CD4-positive, alpha-beta memory T cell (primary cell): Measurements from ENCODE around the gene VARS2. TPM values are rescaled to one million over a fixed set of nuclear protein-coding genes. Genes with fewer than 3 reads are reported as not detected.

Experiments
- CTCF ChIA-PET: fragments of 350-600 bp; sonication (Branson Sonifier 250); formaldehyde crosslinking; loops from one replicate; lab custom pipeline; 2021; ENCODE audit warnings: inconsistent platforms; ENCODE audit not compliant: partially characterized antibody; lab: Charles Lee
- POLR2A ChIA-PET: fragments of 350-600 bp; sonication (Branson Sonifier 250); formaldehyde crosslinking; loops from one replicate; lab custom pipeline; 2021; ENCODE audit not compliant: partially characterized antibody; lab: Charles Lee
- DNase-seq, 5 donors: peaks; one replicate each; pipeline versions ENCODE4 v3.0.0 to v3.0.0-alpha.2; 2020 to 2022; ENCODE audit warnings: mixed read lengths in 1 of 5
- H3K27ac ChIP-seq: one replicate; pipeline ENCODE4 v1.7.0; 2013; ENCODE audit warnings: low read depth, low read length
- H3K27me3 ChIP-seq: 2 replicates; pipeline ENCODE4 v1.7.0; 2013; ENCODE audit warnings: mild to moderate bottlenecking, low read length, moderate library complexity; ENCODE audit not compliant: insufficient read depth
- H3K36me3 ChIP-seq: 2 replicates; pipeline ENCODE4 v1.7.0; 2013; ENCODE audit warnings: mild to moderate bottlenecking, low read length, moderate library complexity; ENCODE audit not compliant: insufficient read depth
- H3K4me1 ChIP-seq: 2 replicates; pipeline ENCODE4 v1.7.0; 2013; ENCODE audit warnings: mild to moderate bottlenecking, low read length, moderate library complexity; ENCODE audit not compliant: insufficient read depth
- H3K4me3 ChIP-seq, 2 donors: one replicate each; pipeline ENCODE4 v1.7.0; 2013; ENCODE audit warnings: low read length in 2 of 2, mild to moderate bottlenecking in 1 of 2
- H3K9me3 ChIP-seq, 2 donors: one replicate each; pipeline ENCODE4 v1.7.0; 2013; ENCODE audit warnings: low read length in 2 of 2, control low read depth in 1 of 2; ENCODE audit not compliant: control insufficient read depth in 1 of 2
- H3K27ac Mint-ChIP-seq, 7 donors: one replicate each; pipeline ENCODE4 v1.8.0; 2020 to 2021; ENCODE audit warnings: mixed read lengths in 7 of 7, mild to moderate bottlenecking in 6 of 7, inconsistent platforms in 3 of 7, moderate library complexity in 3 of 7
- H3K27me3 Mint-ChIP-seq, 2 donors: one replicate each; pipeline ENCODE4 v1.8.0; 2020 to 2021; ENCODE audit warnings: mixed read lengths in 2 of 2
- H3K36me3 Mint-ChIP-seq, 2 donors: one replicate each; pipeline ENCODE4 v1.8.0; 2020 to 2021; ENCODE audit warnings: mixed read lengths in 2 of 2, inconsistent platforms in 1 of 2, mild to moderate bottlenecking in 1 of 2
- H3K4me1 Mint-ChIP-seq, 4 donors: one replicate each; pipeline ENCODE4 v1.8.0; 2020 to 2021; ENCODE audit warnings: mixed read lengths in 4 of 4, mild to moderate bottlenecking in 1 of 4
- H3K4me3 Mint-ChIP-seq, 8 donors: one replicate each; pipeline ENCODE4 v1.8.0; 2020 to 2021; ENCODE audit warnings: mixed read lengths in 8 of 8, mild to moderate bottlenecking in 7 of 8, moderate library complexity in 6 of 8, inconsistent platforms in 3 of 8
- H3K9me3 Mint-ChIP-seq, 8 donors: one replicate each; pipeline ENCODE4 v1.8.0; 2020 to 2021; ENCODE audit warnings: mixed read lengths in 8 of 8, mild to moderate bottlenecking in 5 of 8, inconsistent platforms in 3 of 8, moderate library complexity in 1 of 8
- intact Hi-C: fragments of 100-400 bp; cut with micrococcal nuclease; formaldehyde crosslinking; loops from one replicate; pipeline ENCODE4 v1.15.1; 2023
- polyA plus RNA-seq, 2 donors: library from polyadenylated mRNA; unstranded; fragments of 300-500 nt; fragmentation: Illumina TruSeq; gene quantifications; one replicate each; pipeline ENCODE4 v1.2.3, GENCODE V29; 2021
- total RNA-seq, 2 experiments: library from RNA; stranded (reverse); gene quantifications; one replicate each; pipeline ENCODE4 v1.2.3, GENCODE V29; 2021

VARS2 gene
- total and polyA plus RNA-seq, 4 experiments from 2014 or later: 16.3 to 37.8 (median 26.0) TPM

GRCh38 chr6:30888816-30889495 is 25.1 kb upstream of the VARS2 start:
- Mint-ChIP-seq H3K9me3 (no peaks in the 10 kb centered on the region), H3K36me3 (peaks cover 0 to 14% of the 10 kb centered on the region in 2 donors), H3K27ac (no peak overlapping the region), H3K27me3 (no peaks in the 10 kb centered on the region), H3K4me1 (peaks cover 12 to 23% (median 19%) of the 10 kb centered on the region in 4 donors), H3K4me3 (no peak overlapping the region)
- no peaks in the 10 kb centered on the region for H3K27me3 ChIP-seq
- H3K4me1 ChIP-seq: peaks cover 19% of the 10 kb centered on the region
- ChIA-PET POLR2A (interaction anchor here (1.2 kb wide), 1 partner anchor 145 kb away, joined by 4 read pairs; the partner anchor contains the start of gene IER3), CTCF (interaction anchor here (0.8 to 2.0 kb wide), 4 partner anchors 12 to 68 kb away, joined by 3 to 6 read pairs (median 4); no protein-coding TSS in a partner anchor)
- H3K27ac ChIP-seq: no peak overlapping the region
- no peak overlapping the region for H3K4me3 ChIP-seq
- intact Hi-C loops: no loop called here
- H3K9me3 ChIP-seq: no peaks in the 10 kb centered on the region
- no peak for DNase-seq
- no peaks in the 10 kb centered on the region for H3K36me3 ChIP-seq

GRCh38 chr6:30889496-30889885 is 24.5 kb upstream of the VARS2 start:
- H3K4me3 ChIP-seq: no peak overlapping the region
- ChIA-PET CTCF (interaction anchor here (0.9 to 2.0 kb wide), 4 partner anchors 12 to 69 kb away, joined by 3 to 6 read pairs (median 4); no protein-coding TSS in a partner anchor), POLR2A (no interaction called here)
- no peak overlapping the region for H3K4me3 Mint-ChIP-seq
- peaks cover under 1 to 14% of the 10 kb centered on the region in 2 donors for H3K36me3 Mint-ChIP-seq
- no peaks in the 10 kb centered on the region for H3K36me3 ChIP-seq
- peaks cover 19% of the 10 kb centered on the region for H3K4me1 ChIP-seq
- H3K27ac ChIP-seq: no peak overlapping the region
- intact Hi-C loops: no loop called here
- H3K27me3 ChIP-seq: no peaks in the 10 kb centered on the region
- peak overlapping the region in 1 of 7 donors; percentile 37 for H3K27ac Mint-ChIP-seq
- no peaks in the 10 kb centered on the region for H3K9me3 ChIP-seq
- no peaks in the 10 kb centered on the region for H3K27me3 Mint-ChIP-seq
- DNase-seq: no peak
- H3K4me1 Mint-ChIP-seq: peaks cover 12 to 23% (median 19%) of the 10 kb centered on the region in 4 donors
- no peaks in the 10 kb centered on the region for H3K9me3 Mint-ChIP-seq

- no peaks in the 10 kb centered on the region for H3K27me3 Mint-ChIP-seq
- no peaks in the 10 kb centered on the region for H3K36me3 ChIP-seq
- no peaks in the 10 kb centered on the region for H3K9me3 Mint-ChIP-seq
- H3K4me3 Mint-ChIP-seq: no peak overlapping the region
- no peaks in the 10 kb centered on the region for H3K27me3 ChIP-seq
- intact Hi-C loops: no loop called here
- POLR2A ChIA-PET: interaction anchor here (0.8 kb wide), 1 partner anchor 9 kb away, joined by 3 read pairs; no protein-coding TSS in a partner anchor
- CTCF ChIA-PET: interaction anchor here (0.9 to 2.0 kb wide), 5 partner anchors 13 to 197 kb away, joined by 3 to 6 read pairs (median 4); no protein-coding TSS in a partner anchor
- H3K27ac Mint-ChIP-seq: peak overlapping the region in 1 of 7 donors; percentile 37
- H3K4me3 ChIP-seq: no peak overlapping the region
- no peak for DNase-seq
- H3K36me3 Mint-ChIP-seq: peaks cover 6 to 20% of the 10 kb centered on the region in 2 donors
- H3K9me3 ChIP-seq: no peaks in the 10 kb centered on the region
- peaks cover 15% of the 10 kb centered on the region for H3K4me1 ChIP-seq
- H3K27ac ChIP-seq: no peak overlapping the region
- H3K4me1 Mint-ChIP-seq: peaks cover 10 to 19% (median 16%) of the 10 kb centered on the region in 4 donors
Measured at GRCh38 chr6:30889921-30890645, 24.0 kb upstream of the VARS2 start.

- DNase-seq: no peak
- Histone ChIP-seq H3K4me3 (no peak overlapping the region), H3K4me1 (peaks cover 8% of the 10 kb centered on the region), H3K27me3 (no peaks in the 10 kb centered on the region), H3K9me3 (no peaks in the 10 kb centered on the region), H3K27ac (no peak overlapping the region), H3K36me3 (no peaks in the 10 kb centered on the region)
- no peak overlapping the region for H3K27ac Mint-ChIP-seq
- ChIA-PET CTCF (interaction anchor here (0.7 to 2.0 kb wide), 4 partner anchors 12 to 196 kb away, joined by 3 to 4 read pairs (median 4); no protein-coding TSS in a partner anchor), POLR2A (interaction anchor here (0.8 kb wide), 1 partner anchor 8 kb away, joined by 3 read pairs; no protein-coding TSS in a partner anchor)
- H3K27me3 Mint-ChIP-seq: no peaks in the 10 kb centered on the region
- H3K4me1 Mint-ChIP-seq: peaks cover 2 to 12% (median 8%) of the 10 kb centered on the region in 4 donors
- H3K9me3 Mint-ChIP-seq: no peaks in the 10 kb centered on the region
- intact Hi-C loops: no loop called here
- no peak overlapping the region for H3K4me3 Mint-ChIP-seq
- peaks cover 6 to 21% of the 10 kb centered on the region in 2 donors for H3K36me3 Mint-ChIP-seq
Measured at GRCh38 chr6:30890646-30891449, 23.2 kb upstream of the VARS2 start.

GRCh38 chr6:30891450-30891723 is 22.7 kb upstream of the VARS2 start:
- Mint-ChIP-seq H3K36me3 (peaks cover 6 to 21% of the 10 kb centered on the region in 2 donors), H3K4me3 (no peak overlapping the region), H3K27me3 (no peaks in the 10 kb centered on the region), H3K4me1 (peaks cover 0 to 6% (median 4%) of the 10 kb centered on the region in 4 donors), H3K27ac (no peak overlapping the region), H3K9me3 (no peaks in the 10 kb centered on the region)
- no peaks in the 10 kb centered on the region for H3K27me3 ChIP-seq
- ChIA-PET POLR2A (no interaction called here), CTCF (interaction anchor here (0.7 to 2.0 kb wide), 3 partner anchors 13 to 195 kb away, joined by 3 to 4 read pairs (median 3); no protein-coding TSS in a partner anchor)
- DNase-seq: no peak
- H3K9me3 ChIP-seq: no peaks in the 10 kb centered on the region
- no peak overlapping the region for H3K4me3 ChIP-seq
- peaks cover 2% of the 10 kb centered on the region for H3K4me1 ChIP-seq
- intact Hi-C loops: no loop called here
- no peaks in the 10 kb centered on the region for H3K36me3 ChIP-seq
- H3K27ac ChIP-seq: no peak overlapping the region

DNA sequence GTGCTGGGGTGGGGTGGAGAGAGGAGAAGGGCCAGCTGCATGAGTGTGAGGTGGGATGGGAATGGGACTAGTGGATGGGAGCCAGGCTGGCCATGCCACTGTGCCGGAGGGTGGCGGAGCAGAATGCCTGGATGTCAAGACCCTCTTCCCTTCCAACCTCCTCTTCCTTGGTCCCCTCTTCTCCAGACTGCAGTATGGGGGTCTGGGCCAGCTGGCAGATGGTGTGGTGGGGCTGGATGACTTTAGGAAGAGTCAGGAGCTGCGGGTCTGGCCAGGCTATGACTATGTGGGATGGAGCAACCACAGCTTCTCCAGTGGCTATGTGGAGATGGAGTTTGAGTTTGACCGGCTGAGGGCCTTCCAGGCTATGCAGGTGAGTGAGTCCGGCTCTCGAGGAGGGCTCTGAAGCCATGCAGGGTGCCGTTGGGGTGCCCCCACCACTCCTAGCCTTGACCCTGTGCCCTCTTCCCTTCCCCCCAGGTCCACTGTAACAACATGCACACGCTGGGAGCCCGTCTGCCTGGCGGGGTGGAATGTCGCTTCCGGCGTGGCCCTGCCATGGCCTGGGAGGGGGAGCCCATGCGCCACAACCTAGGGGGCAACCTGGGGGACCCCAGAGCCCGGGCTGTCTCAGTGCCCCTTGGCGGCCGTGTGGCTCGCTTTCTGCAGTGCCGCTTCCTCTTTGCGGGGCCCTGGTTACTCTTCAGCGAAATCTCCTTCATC is 22.1 kb upstream of the VARS2 start:
- Mint-ChIP-seq H3K27me3 (no peaks in the 10 kb centered on the region), H3K4me3 (no peak overlapping the region), H3K36me3 (peaks cover 9 to 21% of the 10 kb centered on the region in 2 donors), H3K27ac (no peak overlapping the region), H3K9me3 (no peaks in the 10 kb centered on the region), H3K4me1 (peaks cover 0 to under 1% (median under 1%) of the 10 kb centered on the region in 4 donors)
- no peaks in the 10 kb centered on the region for H3K36me3 ChIP-seq
- H3K4me1 ChIP-seq: no peaks in the 10 kb centered on the region
- ChIA-PET CTCF (interaction anchor here (1.5 to 2.0 kb wide), 2 partner anchors 13 to 195 kb away, joined by 3 to 4 read pairs; no protein-coding TSS in a partner anchor), POLR2A (no interaction called here)
- H3K27ac ChIP-seq: no peak overlapping the region
- intact Hi-C loops: no loop called here
- DNase-seq: no peak
- H3K4me3 ChIP-seq: no peak overlapping the region
- no peaks in the 10 kb centered on the region for H3K9me3 ChIP-seq
- H3K27me3 ChIP-seq: no peaks in the 10 kb centered on the region
